Measurements from ENCODE around the gene ABCC9.
A peak's percentile ranks its signal among the peaks of the same experiment; 100 is the strongest.

Gene ABCC9

GRCh38 chr12:21940549-21941505, at the start of gene ABCC9:
Gene ABCC9, minus strand, starts transcription at chr12:21941426. Its CDS starts 4,752 bp downstream, at chr12:21936674.
- DNase-seq (ENCODE audit: low read depth) = no peak

DNA sequence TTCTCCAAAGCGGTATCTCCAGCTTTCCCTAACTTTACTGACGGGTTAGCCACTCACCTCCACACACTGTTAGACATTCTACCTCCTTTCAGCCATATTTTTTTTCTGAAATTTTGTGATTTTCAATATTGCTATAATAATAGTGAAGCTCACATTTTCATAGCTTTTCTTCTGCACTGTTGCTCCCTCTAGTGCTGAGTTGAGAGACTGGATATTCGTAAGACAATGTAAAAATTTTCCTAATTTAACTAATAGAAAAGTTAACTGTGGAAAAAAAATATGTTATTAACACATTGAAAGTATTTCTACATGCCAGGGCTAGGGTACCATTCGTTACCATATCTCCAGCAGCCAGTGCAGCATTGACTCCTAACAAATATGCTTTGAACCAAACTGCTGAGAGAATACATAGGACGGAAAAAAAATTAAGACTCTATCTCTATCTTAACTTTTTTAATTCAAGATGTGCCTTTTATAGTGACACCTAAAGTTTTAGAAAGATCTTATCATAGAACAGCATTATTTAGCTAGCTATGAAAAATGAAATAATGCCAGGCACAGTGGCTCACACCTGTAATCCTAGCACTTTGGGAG, 48.7 kb upstream of the ABCC9 start:
- peak; percentile 20 for DNase-seq (ENCODE audit: low read depth)

DNA sequence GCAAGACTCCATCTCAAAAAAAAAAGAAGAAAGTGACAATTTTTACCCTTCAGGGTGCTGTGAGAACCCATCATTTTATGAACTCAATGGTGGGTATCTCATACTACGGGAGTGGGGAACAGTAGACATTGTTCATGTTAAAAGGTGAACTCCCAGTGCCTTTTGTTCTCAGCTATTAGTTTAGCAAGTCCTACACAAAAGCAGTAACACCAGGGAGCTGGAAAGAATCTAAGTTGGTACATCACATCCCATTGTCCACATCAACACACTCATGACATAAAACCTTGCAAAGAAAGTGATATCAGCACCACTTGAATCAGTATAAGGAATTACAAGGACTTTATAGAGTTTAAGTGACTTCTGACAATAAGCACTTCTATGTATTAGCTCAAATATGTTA, 47.4 kb upstream of the ABCC9 start:
- no peak for DNase-seq (ENCODE audit: low read depth)

- DNase-seq (ENCODE audit: low read depth) = no peak
These were observed 46.5 kb upstream of the ABCC9 start for GRCh38 chr12:21987755-21988154.

DNA sequence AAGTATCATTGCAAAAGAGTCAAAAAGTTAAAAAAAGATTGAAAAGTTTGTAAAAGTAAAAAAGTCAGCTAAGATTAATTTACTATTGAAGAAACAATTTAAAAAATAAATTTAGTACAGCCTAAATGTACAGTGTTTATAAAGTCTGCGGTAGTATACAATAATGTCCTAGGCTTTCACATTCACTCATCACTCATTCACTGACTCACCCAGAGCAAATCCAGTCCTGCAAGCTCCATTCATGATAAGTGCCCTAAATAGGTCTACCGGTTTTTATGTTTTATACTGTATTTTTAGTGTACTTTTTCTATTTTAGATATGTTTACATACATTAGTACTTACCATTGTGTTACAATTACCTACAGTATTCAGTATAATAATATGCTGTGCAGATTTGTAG, 43.9 kb upstream of the ABCC9 start:
- no peak for DNase-seq (ENCODE audit: low read depth)

DNA sequence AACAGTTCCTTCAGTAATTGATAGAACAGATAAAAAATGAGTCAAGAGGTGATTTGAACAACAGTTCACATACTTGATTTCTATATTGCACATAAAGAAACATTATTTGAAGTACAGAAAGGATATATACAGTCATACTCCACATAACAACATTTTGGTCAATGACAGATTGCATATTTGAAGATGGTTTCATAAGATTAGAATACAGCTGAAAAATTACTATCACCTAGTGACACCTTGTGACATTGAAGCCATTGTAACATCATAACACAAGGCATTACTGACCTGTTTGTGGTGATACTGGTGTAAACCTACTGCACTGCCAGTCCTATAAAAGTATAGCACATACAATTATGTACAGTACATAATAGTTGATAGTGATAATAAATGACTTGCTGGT, 43.1 kb upstream of the ABCC9 start:
- no peak for DNase-seq (ENCODE audit: low read depth)

- no peak for DNase-seq (ENCODE audit: low read depth)
These were observed 41.9 kb upstream of the ABCC9 start for GRCh38 chr12:21983095-21983494.

GRCh38 chr12:21980544-21980943, 39.3 kb upstream of the ABCC9 start:
- DNase-seq (ENCODE audit: low read depth) = no peak

- DNase-seq (ENCODE audit: low read depth) = no peak
These were observed 34.1 kb upstream of the ABCC9 start for GRCh38 chr12:21975293-21975692.

GRCh38 chr12:21973221-21973620, 32.0 kb upstream of the ABCC9 start:
- DNase-seq (ENCODE audit: low read depth) = no peak

DNA sequence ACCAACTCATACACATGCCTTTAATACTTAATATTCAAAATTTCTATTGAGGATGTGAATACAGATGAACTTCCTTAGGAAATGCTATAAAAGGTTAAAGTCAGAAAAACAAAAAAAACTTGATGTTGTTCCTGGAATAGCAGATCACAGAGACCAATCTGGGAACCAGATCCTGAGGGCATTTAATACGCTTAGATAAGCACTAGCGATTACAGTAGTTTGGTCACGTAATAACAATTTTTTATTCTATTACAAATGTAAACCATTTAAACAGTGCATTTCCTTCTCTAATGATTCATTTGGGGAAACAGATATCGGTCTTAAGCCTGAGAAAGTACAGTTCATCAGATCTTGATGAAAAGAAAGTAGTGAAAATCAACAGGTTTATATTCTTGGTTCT, 30.8 kb upstream of the ABCC9 start:
- no peak for DNase-seq (ENCODE audit: low read depth)

- DNase-seq (ENCODE audit: low read depth) = no peak
These were observed 30.1 kb upstream of the ABCC9 start for GRCh38 chr12:21971344-21971743.

DNA sequence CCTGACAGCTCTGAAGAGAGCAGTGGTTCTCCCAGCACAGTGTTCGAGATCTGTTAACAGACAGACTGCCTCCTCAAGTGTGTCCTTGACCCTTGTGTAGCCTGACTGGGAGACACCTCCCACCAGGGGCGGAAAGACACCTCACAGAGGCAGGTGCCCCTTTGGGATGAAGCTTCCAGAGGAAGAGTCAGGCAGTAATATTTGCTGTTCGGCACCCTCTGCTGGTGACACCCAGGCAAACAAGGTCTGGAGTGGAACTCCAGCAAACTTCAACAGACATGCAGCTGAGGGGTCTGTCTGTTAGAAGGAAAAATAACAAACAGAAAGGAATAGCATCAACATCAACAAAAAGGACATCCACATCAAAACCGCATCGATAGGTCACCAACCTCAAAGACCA, 21.6 kb upstream of the ABCC9 start:
- DNase-seq (ENCODE audit: low read depth) = no peak

DNA sequence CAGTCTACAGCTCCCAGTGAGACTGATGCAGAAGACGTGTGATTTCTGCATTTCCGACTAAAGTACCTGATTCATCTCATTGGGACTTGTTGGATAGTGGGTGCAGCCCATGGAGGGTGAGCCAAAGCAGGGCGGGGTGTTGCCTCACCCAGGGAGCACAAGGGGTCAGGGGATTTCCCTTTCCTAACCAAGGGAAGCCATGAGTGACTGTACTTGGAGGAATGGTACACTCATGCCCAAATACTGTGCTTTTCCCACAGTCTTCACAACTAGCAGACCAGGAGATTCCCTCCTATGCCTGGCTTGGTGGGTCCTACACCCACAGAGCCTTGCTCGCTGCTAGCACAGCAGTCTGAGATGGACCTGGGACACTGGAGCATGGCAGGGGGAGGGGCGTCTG, 21.0 kb upstream of the ABCC9 start:
- peak; percentile 68 for DNase-seq (ENCODE audit: low read depth)

- no peak for DNase-seq (ENCODE audit: low read depth)
These were observed 9.4 kb upstream of the ABCC9 start for GRCh38 chr12:21950649-21951048.

DNA sequence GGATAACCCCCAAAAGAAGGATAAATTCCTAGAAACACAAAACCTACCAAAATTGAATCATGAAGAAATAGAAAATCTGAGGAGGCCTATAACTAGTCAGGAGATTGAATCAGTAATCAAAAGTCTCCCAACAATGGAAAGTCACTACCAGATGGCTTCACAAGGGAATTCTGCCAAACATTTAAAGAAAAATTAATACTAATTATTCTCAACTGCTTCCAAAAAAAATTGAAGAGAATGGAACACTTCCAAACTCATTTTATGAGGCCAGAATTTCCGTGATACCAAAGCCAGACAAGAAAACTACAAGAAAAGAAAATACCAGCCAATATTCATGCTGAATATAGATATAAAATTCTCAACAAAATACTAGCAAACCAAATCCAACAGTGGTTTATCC, 7.8 kb upstream of the ABCC9 start:
- DNase-seq (ENCODE audit: low read depth) = no peak

- no peak for DNase-seq (ENCODE audit: low read depth)
These were observed 5.8 kb upstream of the ABCC9 start for GRCh38 chr12:21946983-21947382.

DNA sequence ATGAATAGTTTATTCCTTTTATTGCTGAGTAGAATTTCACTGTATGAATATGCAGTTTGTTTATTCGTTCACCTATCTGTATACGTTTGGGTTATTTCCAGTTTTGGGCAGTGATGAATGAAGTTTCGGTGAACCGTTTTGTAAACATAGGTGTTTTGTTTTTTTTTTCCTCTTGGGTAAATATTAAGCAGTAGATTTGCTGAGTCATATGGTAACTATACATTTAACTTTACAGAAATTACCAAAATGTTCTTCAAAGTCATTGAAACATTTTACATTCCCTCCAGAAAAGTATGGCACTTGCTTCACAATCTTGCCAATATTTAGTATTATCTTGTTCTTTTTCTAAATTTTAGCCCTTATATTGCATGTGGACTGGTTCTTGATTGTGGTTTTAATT, 3.8 kb upstream of the ABCC9 start:
- no peak for DNase-seq (ENCODE audit: low read depth)

DNA sequence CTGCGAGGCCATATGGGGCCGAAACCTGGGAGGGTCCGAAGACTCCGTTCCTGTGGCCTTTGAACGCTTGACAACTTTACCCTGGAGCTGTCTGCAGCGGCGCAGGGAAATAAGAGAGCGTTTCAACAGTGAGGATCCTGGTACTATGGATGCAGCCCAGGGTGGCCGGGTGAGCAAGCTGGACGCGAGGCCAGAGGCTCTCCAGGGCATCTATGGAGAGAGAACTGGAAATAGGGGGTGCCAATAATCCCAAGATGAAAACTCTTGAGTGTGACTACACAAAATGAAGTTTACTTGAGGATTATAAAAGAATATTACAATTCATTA, 1.1 kb upstream of the ABCC9 start:
- no peak for DNase-seq (ENCODE audit: low read depth)

- DNase-seq (ENCODE audit: low read depth) = no peak
These were observed 515 bp upstream of the ABCC9 start for GRCh38 chr12:21941506-21942376.

- DNase-seq (ENCODE audit: low read depth) = no peak
These were observed 1.8 kb downstream of the ABCC9 start for GRCh38 chr12:21939435-21939834.

GRCh38 chr12:21938879-21939278, 2.3 kb downstream of the ABCC9 start:
- no peak for DNase-seq (ENCODE audit: low read depth)

GRCh38 chr12:21934173-21934572, 7.1 kb downstream of the ABCC9 start:
- DNase-seq (ENCODE audit: low read depth) = no peak
